H9 (cell line): ENCODE data around the gene CD28. TPM values are rescaled to one million over a fixed set of nuclear protein-coding genes. Genes with fewer than 3 reads are reported as not detected.

Experiments used
- DNase-seq: peaks from one replicate; pipeline ENCODE4 v3.0.0-alpha.2; 2017
- H2AFZ ChIP-seq: one replicate; pipeline ENCODE4 v1.6.1; 2013; ENCODE audit warnings: mild to moderate bottlenecking, low read length, control low read depth, moderate library complexity
- H2AK5ac ChIP-seq: 2 replicates; pipeline ENCODE4 v1.6.1; 2013; ENCODE audit warnings: low read length, control low read depth, mixed read lengths; ENCODE audit not compliant: insufficient read length
- H2BK120ac ChIP-seq: one replicate; pipeline ENCODE4 v1.6.1; 2013; ENCODE audit warnings: low read depth, mild to moderate bottlenecking, low read length, control low read depth, inconsistent platforms; ENCODE audit not compliant: poor library complexity, severe bottlenecking
- H2BK12ac ChIP-seq: 2 replicates; pipeline ENCODE4 v1.6.1; 2013; ENCODE audit warnings: low read length, control low read depth, mixed read lengths, low read depth; ENCODE audit not compliant: insufficient read length
- H2BK15ac ChIP-seq: 2 replicates; pipeline ENCODE4 v1.6.1; 2013; ENCODE audit warnings: low read depth, low read length, control low read depth
- H2BK20ac ChIP-seq: one replicate; pipeline ENCODE4 v1.6.1; 2013; ENCODE audit warnings: low read depth, mild to moderate bottlenecking, low read length, control low read depth, inconsistent platforms; ENCODE audit not compliant: poor library complexity, severe bottlenecking
- H2BK5ac ChIP-seq: 2 replicates; pipeline ENCODE4 v1.6.1; 2013; ENCODE audit warnings: low read length, control low read depth, mixed read lengths; ENCODE audit not compliant: insufficient read length
- H3K14ac ChIP-seq: 2 replicates; pipeline ENCODE4 v1.6.1; 2013; ENCODE audit warnings: low read length, control low read depth; ENCODE audit not compliant: insufficient read depth
- H3K18ac ChIP-seq: 2 replicates; pipeline ENCODE4 v1.6.1; 2013; ENCODE audit warnings: low read depth, mild to moderate bottlenecking, mixed read lengths, low read length, control low read depth; ENCODE audit not compliant: insufficient read length
- H3K23ac ChIP-seq: 2 replicates; pipeline ENCODE4 v1.6.1; 2013; ENCODE audit warnings: low read length, control low read depth, mixed read lengths, low read depth; ENCODE audit not compliant: insufficient read length
- H3K23me2 ChIP-seq: 2 replicates; pipeline ENCODE4 v1.6.1; 2013; ENCODE audit warnings: low read depth, mild to moderate bottlenecking, mixed read lengths, low read length, control low read depth; ENCODE audit not compliant: insufficient read length, poor library complexity, severe bottlenecking
- H3K27ac ChIP-seq: 2 replicates; pipeline ENCODE4 v1.5.1; 2013; ENCODE audit warnings: low read length, control low read depth, mixed read lengths, low read depth; ENCODE audit not compliant: insufficient read length
- H3K27me3 ChIP-seq: 2 replicates; pipeline ENCODE4 v1.6.1; 2013; ENCODE audit warnings: low read length, control low read depth, inconsistent platforms; ENCODE audit not compliant: insufficient read depth
- H3K4ac ChIP-seq: 2 replicates; pipeline ENCODE4 v1.6.1; 2013; ENCODE audit warnings: low read depth, mild to moderate bottlenecking, control low read depth, inconsistent platforms, low read length, moderate library complexity
- H3K4me1 ChIP-seq: 2 replicates; pipeline ENCODE4 v1.6.1; 2013; ENCODE audit warnings: low read length, control low read depth, inconsistent platforms; ENCODE audit not compliant: insufficient read depth
- H3K4me2 ChIP-seq: 2 replicates; pipeline ENCODE4 v1.6.1; 2013; ENCODE audit warnings: low read length, control low read depth, mixed read lengths; ENCODE audit not compliant: insufficient read length, insufficient read depth
- H3K56ac ChIP-seq: 2 replicates; pipeline ENCODE4 v1.6.1; 2013; ENCODE audit warnings: low read depth, mild to moderate bottlenecking, mixed read lengths, low read length, control low read depth; ENCODE audit not compliant: insufficient read length
- H3K79me1 ChIP-seq: 2 replicates; pipeline ENCODE4 v1.6.1; 2013; ENCODE audit warnings: low read depth, mild to moderate bottlenecking, moderate library complexity, low read length, control low read depth, inconsistent platforms; ENCODE audit not compliant: insufficient read depth, poor library complexity, severe bottlenecking
- H3K79me2 ChIP-seq: 2 replicates; pipeline ENCODE4 v1.6.1; 2013; ENCODE audit warnings: low read length, control low read depth, inconsistent platforms; ENCODE audit not compliant: insufficient read depth
- H3K9ac ChIP-seq: 2 replicates; pipeline ENCODE4 v1.6.1; 2013; ENCODE audit warnings: low read length, control low read depth, mixed read lengths; ENCODE audit not compliant: insufficient read length; ENCODE audit errors: extremely low read depth
- H3K9me3 ChIP-seq: one replicate; pipeline ENCODE4 v1.6.1; 2013; ENCODE audit warnings: low read depth, low read length, inconsistent platforms; ENCODE audit not compliant: control insufficient read depth
- H3T11ph ChIP-seq: one replicate; pipeline ENCODE4 v1.6.1; 2013; ENCODE audit warnings: mild to moderate bottlenecking, low read length, control low read depth, inconsistent platforms
- H4K20me1 ChIP-seq: one replicate; pipeline ENCODE4 v1.6.1; 2013; ENCODE audit not compliant: control insufficient read depth, insufficient read length, insufficient read depth
- H4K5ac ChIP-seq: 2 replicates; pipeline ENCODE4 v1.6.1; 2013; ENCODE audit warnings: low read depth, mild to moderate bottlenecking, mixed read lengths, low read length, control low read depth; ENCODE audit not compliant: insufficient read length
- H4K8ac ChIP-seq: replicated peaks from 2 replicates; pipeline ENCODE4 v1.6.1; 2013; ENCODE audit warnings: low read length, control low read depth, mixed read lengths, low read depth; ENCODE audit not compliant: insufficient read length
- H4K91ac ChIP-seq: 2 replicates; pipeline ENCODE4 v1.6.1; 2013; ENCODE audit warnings: low read depth, mild to moderate bottlenecking, moderate library complexity, mixed read lengths, low read length, control low read depth; ENCODE audit not compliant: insufficient read length
- H3K27ac Mint-ChIP-seq, 3 experiments: 2 replicates in 2 of 3; 3 replicates in 1 of 3; pipeline ENCODE4 v1.8.0; 2020 to 2021; ENCODE audit warnings: mixed read lengths in 3 of 3, mild to moderate bottlenecking in 1 of 3, moderate library complexity in 1 of 3
- H3K27me3 Mint-ChIP-seq: 2 replicates; pipeline ENCODE4 v1.8.0; 2021; ENCODE audit warnings: low read depth, mild to moderate bottlenecking, moderate library complexity, mixed read lengths
- H3K36me3 Mint-ChIP-seq, 3 experiments: 2 replicates in 2 of 3; 3 replicates in 1 of 3; pipeline ENCODE4 v1.8.0; 2020 to 2021; ENCODE audit warnings: low read depth in 3 of 3, mixed read lengths in 3 of 3; ENCODE audit not compliant: insufficient read depth in 1 of 3
- H3K4me1 Mint-ChIP-seq, 2 experiments: 2 replicates each; pipeline ENCODE4 v1.8.0; 2020; ENCODE audit warnings: mixed read lengths in 2 of 2
- H3K4me3 Mint-ChIP-seq, 2 experiments: 2 replicates in 1 of 2; 3 replicates in 1 of 2; pipeline ENCODE4 v1.8.0; 2020 to 2021; ENCODE audit warnings: mild to moderate bottlenecking in 2 of 2, mixed read lengths in 2 of 2, moderate library complexity in 1 of 2
- H3K9me3 Mint-ChIP-seq, 2 experiments: 2 replicates in 1 of 2; 3 replicates in 1 of 2; pipeline ENCODE4 v1.8.0; 2020; ENCODE audit warnings: mild to moderate bottlenecking in 2 of 2, mixed read lengths in 2 of 2, moderate library complexity in 1 of 2
- WGBS: extraction: QIAGEN DNeasy Blood & Tissue Kit; methylation state at CpG from one replicate; pipeline ENCODE4 v1.1.7; 2013; ENCODE audit warnings: missing lambda C conversion rate, low lambda C conversion rate, mixed read lengths; ENCODE audit not compliant: insufficient read length; ENCODE audit errors: extremely low coverage; 5-methylcytosine and 5-hydroxymethylcytosine counted together
- total RNA-seq: library from RNA; stranded (reverse); gene quantifications from 2 replicates; pipeline ENCODE4 v1.2.1, GENCODE V29; 2021
- TF ChIP-seq, protein P1 (sequence below): fragments of 200-600 bp; sonication (generic); conservative IDR thresholded peaks from 3 replicates; pipeline ENCODE4 v1.8.0; 2021; ENCODE audit warnings: antibody characterized with exemption, mild to moderate bottlenecking

Gene CD28
- total RNA-seq, 1 experiment from 2014 or later = not detected

DNA sequence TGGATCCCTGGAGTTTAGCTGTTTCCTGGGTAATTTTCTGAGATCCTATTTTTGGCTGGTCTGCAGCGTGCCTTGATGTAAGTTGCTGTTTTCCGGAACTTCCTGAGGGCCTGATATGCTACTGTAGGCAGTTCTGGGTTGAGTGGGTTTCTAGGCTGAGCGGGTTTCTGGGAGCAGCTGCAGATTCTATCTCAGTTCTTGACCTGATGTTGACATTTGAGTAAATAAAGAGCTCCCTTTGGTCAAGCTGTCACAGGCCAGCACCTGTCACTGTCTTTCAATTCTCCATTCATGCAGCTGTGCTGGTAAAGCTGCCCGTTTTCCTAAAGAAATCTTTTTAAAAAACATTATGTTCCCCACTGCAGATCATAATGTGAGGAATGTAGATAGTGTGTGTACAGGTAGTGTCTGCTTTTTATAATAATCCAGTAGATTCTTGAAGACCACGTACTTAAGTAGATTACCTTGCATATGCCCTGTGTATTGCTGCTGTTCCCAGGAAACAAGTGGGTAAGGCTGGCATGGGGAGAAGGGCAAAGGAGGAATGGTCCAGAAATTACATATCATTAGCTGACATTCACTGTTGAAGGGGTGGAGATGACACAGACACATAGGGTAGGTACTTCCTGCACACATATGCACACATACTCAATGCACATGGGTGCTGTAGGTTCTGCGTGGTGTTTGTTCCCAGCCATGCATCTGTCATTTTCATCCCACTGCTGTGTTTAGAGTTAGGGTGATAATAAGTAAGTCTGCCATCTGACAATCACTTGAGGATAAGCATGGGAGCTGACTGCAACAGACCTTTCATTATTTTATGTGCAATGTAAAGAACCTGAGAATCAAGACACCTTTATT, 25.9 kb downstream of the CD28 start:
- Histone ChIP-seq H3T11ph (no peak overlapping the region), H3K27me3 (no peaks in the 10 kb centered on the region), H3K14ac (no peak overlapping the region), H3K27ac (no peak overlapping the region), H3K79me1 (no peaks in the 10 kb centered on the region), H2AK5ac (no peak overlapping the region), H3K4me1 (no peaks in the 10 kb centered on the region), H2BK12ac (no peak overlapping the region), H4K91ac (no peak overlapping the region), H4K8ac (no peak overlapping the region), H2BK5ac (no peak overlapping the region), H4K20me1 (no peaks in the 10 kb centered on the region), H2BK15ac (no peak overlapping the region), H4K5ac (no peak overlapping the region), H3K9me3 (no peaks in the 10 kb centered on the region), H3K79me2 (no peaks in the 10 kb centered on the region), H2BK20ac (no peak overlapping the region), H3K9ac (no peak overlapping the region), H3K56ac (no peak overlapping the region), H3K23me2 (no peaks in the 10 kb centered on the region), H3K23ac (no peak overlapping the region), H2BK120ac (no peak overlapping the region), H3K4me2 (no peak overlapping the region), H3K4ac (no peak overlapping the region), H3K18ac (no peak overlapping the region), H2AFZ (no peak overlapping the region)
- no peaks in the 10 kb centered on the region for H3K27me3 Mint-ChIP-seq
- DNase-seq = no peak
- H3K27ac Mint-ChIP-seq = no peak overlapping the region
- peaks cover 14 to 22% of the 10 kb centered on the region in 2 experiments for H3K4me1 Mint-ChIP-seq
- H3K4me3 Mint-ChIP-seq = no peak overlapping the region
- WGBS = no CpG with 5 or more reads among the region's 6 CpGs
- H3K9me3 Mint-ChIP-seq = no peaks in the 10 kb centered on the region; a peak in 1 of 5 replicates
- TF ChIP-seq, protein P1, sequence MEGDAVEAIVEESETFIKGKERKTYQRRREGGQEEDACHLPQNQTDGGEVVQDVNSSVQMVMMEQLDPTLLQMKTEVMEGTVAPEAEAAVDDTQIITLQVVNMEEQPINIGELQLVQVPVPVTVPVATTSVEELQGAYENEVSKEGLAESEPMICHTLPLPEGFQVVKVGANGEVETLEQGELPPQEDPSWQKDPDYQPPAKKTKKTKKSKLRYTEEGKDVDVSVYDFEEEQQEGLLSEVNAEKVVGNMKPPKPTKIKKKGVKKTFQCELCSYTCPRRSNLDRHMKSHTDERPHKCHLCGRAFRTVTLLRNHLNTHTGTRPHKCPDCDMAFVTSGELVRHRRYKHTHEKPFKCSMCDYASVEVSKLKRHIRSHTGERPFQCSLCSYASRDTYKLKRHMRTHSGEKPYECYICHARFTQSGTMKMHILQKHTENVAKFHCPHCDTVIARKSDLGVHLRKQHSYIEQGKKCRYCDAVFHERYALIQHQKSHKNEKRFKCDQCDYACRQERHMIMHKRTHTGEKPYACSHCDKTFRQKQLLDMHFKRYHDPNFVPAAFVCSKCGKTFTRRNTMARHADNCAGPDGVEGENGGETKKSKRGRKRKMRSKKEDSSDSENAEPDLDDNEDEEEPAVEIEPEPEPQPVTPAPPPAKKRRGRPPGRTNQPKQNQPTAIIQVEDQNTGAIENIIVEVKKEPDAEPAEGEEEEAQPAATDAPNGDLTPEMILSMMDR = no peak
- H3K36me3 Mint-ChIP-seq = no peaks in the 10 kb centered on the region
